ENCODE data around the gene ZMYM2. TPM values are rescaled to one million over a fixed set of nuclear protein-coding genes. Genes with fewer than 3 reads are reported as not detected.

The ZMYM2 gene
- total and polyA plus RNA-seq, 10 of the 15 experiments (the other 5 are each of a cell fraction or from before 2014, with no cell fraction given) = 9.5 to 60.4 (median 34.6) TPM

DNA sequence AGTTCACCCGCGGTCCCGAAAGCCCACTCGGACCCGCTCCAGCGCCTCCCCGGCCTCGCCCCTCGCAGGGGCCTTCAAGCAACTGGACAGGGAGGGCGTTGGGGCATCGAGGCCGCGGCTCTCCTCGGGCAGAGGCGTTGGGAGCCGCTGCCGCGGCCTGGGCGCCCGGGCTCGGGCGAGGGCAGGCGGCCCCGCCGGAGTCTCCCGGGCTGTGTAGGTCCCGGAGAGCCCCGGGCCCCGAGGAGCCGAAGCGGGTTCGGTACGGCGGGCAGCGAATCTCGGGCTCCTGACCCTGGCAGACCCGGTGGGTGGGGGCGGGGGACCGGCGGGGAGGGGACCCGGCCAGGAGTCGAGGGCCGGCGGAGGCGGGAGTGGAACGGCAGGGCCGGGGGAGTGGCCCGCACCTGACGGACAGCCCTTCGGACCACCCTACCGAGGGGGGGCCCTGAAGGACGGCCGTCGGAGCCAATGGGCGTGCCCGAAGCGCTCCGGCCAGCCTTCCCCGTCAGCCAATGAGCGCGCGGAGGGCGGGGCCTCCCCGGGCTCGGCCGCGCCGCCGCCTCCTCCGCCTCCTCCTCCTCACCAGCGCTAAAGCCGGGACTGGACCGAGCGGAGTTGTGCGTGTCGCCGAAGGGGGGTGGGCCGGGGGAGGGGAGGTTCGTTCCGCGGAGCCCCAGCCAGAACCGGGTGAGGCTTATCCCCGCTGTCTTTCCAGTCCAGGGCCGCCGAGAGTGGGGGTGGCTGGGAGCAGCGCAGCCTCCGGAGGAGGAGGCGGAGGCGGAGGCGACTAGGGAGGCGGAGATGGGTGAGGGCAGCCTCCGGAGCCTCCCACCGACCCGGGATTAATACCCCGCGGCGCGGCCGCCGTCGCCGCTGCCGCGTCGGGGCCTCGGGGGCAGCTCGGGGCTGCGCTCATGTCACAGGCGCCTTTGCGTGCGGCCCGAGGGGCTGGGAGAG, at the start of gene ZMYM2 (continued):
- TF ChIP-seq, protein P1, sequence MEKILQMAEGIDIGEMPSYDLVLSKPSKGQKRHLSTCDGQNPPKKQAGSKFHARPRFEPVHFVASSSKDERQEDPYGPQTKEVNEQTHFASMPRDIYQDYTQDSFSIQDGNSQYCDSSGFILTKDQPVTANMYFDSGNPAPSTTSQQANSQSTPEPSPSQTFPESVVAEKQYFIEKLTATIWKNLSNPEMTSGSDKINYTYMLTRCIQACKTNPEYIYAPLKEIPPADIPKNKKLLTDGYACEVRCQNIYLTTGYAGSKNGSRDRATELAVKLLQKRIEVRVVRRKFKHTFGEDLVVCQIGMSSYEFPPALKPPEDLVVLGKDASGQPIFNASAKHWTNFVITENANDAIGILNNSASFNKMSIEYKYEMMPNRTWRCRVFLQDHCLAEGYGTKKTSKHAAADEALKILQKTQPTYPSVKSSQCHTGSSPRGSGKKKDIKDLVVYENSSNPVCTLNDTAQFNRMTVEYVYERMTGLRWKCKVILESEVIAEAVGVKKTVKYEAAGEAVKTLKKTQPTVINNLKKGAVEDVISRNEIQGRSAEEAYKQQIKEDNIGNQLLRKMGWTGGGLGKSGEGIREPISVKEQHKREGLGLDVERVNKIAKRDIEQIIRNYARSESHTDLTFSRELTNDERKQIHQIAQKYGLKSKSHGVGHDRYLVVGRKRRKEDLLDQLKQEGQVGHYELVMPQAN (conservative IDR thresholded peaks at IDR 0.05) = peak; percentile 38
- TF ChIP-seq, protein P2, sequence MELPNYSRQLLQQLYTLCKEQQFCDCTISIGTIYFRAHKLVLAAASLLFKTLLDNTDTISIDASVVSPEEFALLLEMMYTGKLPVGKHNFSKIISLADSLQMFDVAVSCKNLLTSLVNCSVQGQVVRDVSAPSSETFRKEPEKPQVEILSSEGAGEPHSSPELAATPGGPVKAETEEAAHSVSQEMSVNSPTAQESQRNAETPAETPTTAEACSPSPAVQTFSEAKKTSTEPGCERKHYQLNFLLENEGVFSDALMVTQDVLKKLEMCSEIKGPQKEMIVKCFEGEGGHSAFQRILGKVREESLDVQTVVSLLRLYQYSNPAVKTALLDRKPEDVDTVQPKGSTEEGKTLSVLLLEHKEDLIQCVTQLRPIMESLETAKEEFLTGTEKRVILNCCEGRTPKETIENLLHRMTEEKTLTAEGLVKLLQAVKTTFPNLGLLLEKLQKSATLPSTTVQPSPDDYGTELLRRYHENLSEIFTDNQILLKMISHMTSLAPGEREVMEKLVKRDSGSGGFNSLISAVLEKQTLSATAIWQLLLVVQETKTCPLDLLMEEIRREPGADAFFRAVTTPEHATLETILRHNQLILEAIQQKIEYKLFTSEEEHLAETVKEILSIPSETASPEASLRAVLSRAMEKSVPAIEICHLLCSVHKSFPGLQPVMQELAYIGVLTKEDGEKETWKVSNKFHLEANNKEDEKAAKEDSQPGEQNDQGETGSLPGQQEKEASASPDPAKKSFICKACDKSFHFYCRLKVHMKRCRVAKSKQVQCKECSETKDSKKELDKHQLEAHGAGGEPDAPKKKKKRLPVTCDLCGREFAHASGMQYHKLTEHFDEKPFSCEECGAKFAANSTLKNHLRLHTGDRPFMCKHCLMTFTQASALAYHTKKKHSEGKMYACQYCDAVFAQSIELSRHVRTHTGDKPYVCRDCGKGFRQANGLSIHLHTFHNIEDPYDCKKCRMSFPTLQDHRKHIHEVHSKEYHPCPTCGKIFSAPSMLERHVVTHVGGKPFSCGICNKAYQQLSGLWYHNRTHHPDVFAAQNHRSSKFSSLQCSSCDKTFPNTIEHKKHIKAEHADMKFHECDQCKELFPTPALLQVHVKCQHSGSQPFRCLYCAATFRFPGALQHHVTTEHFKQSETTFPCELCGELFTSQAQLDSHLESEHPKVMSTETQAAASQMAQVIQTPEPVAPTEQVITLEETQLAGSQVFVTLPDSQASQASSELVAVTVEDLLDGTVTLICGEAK (IDR thresholded peaks at IDR 0.05; ENCODE audit: borderline replicate concordance) = no peak
- TF ChIP-seq EZH2 (IDR thresholded peaks at IDR 0.05; ENCODE audit: borderline replicate concordance, control insufficient read depth, low read depth, low read length) (no peak), CHD2 (IDR thresholded peaks at IDR 0.05; ENCODE audit: borderline replicate concordance, low read depth, low read length) (peak; percentile 97), IRF3 (IDR thresholded peaks at IDR 0.05) (peak; percentile 97), RB1 (IDR thresholded peaks at IDR 0.05; ENCODE audit: borderline replicate concordance) (no peak), DPF2 (IDR thresholded peaks at IDR 0.05) (peak; percentile 100), MTA3 (IDR thresholded peaks at IDR 0.05; ENCODE audit: borderline replicate concordance, low read length) (no peak)
- TF ChIP-seq, protein P3, sequence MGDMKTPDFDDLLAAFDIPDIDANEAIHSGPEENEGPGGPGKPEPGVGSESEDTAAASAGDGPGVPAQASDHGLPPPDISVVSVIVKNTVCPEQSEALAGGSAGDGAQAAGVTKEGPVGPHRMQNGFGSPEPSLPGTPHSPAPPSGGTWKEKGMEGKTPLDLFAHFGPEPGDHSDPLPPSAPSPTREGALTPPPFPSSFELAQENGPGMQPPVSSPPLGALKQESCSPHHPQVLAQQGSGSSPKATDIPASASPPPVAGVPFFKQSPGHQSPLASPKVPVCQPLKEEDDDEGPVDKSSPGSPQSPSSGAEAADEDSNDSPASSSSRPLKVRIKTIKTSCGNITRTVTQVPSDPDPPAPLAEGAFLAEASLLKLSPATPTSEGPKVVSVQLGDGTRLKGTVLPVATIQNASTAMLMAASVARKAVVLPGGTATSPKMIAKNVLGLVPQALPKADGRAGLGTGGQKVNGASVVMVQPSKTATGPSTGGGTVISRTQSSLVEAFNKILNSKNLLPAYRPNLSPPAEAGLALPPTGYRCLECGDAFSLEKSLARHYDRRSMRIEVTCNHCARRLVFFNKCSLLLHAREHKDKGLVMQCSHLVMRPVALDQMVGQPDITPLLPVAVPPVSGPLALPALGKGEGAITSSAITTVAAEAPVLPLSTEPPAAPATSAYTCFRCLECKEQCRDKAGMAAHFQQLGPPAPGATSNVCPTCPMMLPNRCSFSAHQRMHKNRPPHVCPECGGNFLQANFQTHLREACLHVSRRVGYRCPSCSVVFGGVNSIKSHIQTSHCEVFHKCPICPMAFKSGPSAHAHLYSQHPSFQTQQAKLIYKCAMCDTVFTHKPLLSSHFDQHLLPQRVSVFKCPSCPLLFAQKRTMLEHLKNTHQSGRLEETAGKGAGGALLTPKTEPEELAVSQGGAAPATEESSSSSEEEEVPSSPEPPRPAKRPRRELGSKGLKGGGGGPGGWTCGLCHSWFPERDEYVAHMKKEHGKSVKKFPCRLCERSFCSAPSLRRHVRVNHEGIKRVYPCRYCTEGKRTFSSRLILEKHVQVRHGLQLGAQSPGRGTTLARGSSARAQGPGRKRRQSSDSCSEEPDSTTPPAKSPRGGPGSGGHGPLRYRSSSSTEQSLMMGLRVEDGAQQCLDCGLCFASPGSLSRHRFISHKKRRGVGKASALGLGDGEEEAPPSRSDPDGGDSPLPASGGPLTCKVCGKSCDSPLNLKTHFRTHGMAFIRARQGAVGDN (IDR thresholded peaks at IDR 0.05) = peak; percentile 46; the same call in 1 of the 2 replicates
- TF ChIP-seq, protein P4, sequence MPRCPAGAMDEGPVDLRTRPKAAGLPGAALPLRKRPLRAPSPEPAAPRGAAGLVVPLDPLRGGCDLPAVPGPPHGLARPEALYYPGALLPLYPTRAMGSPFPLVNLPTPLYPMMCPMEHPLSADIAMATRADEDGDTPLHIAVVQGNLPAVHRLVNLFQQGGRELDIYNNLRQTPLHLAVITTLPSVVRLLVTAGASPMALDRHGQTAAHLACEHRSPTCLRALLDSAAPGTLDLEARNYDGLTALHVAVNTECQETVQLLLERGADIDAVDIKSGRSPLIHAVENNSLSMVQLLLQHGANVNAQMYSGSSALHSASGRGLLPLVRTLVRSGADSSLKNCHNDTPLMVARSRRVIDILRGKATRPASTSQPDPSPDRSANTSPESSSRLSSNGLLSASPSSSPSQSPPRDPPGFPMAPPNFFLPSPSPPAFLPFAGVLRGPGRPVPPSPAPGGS (IDR thresholded peaks at IDR 0.05; ENCODE audit: borderline replicate concordance, insufficient read depth, low read depth, low read length, poor library complexity, severe bottlenecking) = no peak
- TF ChIP-seq, protein P5, sequence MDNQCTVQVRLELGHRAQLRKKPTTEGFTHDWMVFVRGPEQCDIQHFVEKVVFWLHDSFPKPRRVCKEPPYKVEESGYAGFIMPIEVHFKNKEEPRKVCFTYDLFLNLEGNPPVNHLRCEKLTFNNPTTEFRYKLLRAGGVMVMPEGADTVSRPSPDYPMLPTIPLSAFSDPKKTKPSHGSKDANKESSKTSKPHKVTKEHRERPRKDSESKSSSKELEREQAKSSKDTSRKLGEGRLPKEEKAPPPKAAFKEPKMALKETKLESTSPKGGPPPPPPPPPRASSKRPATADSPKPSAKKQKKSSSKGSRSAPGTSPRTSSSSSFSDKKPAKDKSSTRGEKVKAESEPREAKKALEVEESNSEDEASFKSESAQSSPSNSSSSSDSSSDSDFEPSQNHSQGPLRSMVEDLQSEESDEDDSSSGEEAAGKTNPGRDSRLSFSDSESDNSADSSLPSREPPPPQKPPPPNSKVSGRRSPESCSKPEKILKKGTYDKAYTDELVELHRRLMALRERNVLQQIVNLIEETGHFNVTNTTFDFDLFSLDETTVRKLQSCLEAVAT (IDR thresholded peaks at IDR 0.05) = no peak
